ENCODE results near the gene KLF12.

KLF12 gene

DNA sequence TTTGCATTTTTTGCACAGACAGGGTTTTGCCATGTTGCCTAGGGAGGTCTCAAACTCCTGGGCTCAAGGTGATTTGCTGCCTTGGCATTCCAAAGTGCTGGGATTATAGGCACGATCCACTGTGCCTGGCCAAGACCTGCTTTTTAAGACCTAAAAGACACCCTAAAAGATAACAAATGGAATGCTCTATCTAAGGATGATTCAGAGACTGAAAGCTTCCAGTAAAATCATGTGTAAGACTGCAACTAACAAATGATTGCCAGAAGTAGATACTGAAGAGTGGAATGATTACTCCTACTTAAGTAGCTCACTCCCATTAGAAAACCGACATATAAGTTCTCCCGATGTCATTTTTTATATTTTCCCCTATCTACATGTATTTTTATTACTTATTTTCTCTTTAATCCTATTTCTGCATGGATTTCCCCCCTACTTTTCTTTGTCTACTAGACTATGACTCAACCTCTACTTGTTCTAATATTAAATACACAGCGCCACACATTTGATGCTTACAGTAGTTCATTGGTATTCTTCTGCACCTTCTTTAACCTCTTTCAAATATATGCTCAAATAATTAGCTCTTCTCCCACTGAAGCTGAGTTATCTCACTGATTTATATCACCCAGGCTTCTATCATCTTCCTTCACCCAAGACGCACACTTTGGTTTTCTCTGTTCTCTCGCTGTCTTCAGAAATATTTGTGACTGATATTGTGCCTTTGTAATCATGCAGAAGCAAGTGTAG, 32.2 kb upstream of the KLF12 start:
- no peak overlapping the region for H3K4me3 ChIP-seq (ENCODE audit: low read length, poor library complexity, severe bottlenecking)
- H3F3A ChIP-seq (ENCODE audit: low read depth), result no peaks in the 10 kb centered on the region
- no peak overlapping the region for H3K4me2 ChIP-seq (ENCODE audit: low read depth, low read length, poor library complexity, severe bottlenecking)
- no peak overlapping the region for H2AFZ ChIP-seq (ENCODE audit: low read length)
- no peaks in the 10 kb centered on the region for H3K79me2 ChIP-seq (ENCODE audit: insufficient read depth, low read length)
- H3K9me3 ChIP-seq (ENCODE audit: insufficient read depth, low read depth, low read length), result no peaks in the 10 kb centered on the region
- TF ChIP-seq EZH2phosphoT487 (IDR thresholded peaks at IDR 0.05; ENCODE audit: borderline replicate concordance), result no peak
- TF ChIP-seq, protein P1, sequence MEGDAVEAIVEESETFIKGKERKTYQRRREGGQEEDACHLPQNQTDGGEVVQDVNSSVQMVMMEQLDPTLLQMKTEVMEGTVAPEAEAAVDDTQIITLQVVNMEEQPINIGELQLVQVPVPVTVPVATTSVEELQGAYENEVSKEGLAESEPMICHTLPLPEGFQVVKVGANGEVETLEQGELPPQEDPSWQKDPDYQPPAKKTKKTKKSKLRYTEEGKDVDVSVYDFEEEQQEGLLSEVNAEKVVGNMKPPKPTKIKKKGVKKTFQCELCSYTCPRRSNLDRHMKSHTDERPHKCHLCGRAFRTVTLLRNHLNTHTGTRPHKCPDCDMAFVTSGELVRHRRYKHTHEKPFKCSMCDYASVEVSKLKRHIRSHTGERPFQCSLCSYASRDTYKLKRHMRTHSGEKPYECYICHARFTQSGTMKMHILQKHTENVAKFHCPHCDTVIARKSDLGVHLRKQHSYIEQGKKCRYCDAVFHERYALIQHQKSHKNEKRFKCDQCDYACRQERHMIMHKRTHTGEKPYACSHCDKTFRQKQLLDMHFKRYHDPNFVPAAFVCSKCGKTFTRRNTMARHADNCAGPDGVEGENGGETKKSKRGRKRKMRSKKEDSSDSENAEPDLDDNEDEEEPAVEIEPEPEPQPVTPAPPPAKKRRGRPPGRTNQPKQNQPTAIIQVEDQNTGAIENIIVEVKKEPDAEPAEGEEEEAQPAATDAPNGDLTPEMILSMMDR (conservative IDR thresholded peaks at IDR 0.05; ENCODE audit: low read length), result no peak
- no peaks in the 10 kb centered on the region for H3K27me3 ChIP-seq (ENCODE audit: insufficient read depth, low read length, poor library complexity, severe bottlenecking)
- no peaks in the 10 kb centered on the region for H4K20me1 ChIP-seq (ENCODE audit: insufficient read depth, low read length, poor library complexity, severe bottlenecking)
- no peaks in the 10 kb centered on the region for H3K36me3 ChIP-seq (ENCODE audit: insufficient read depth, low read length)
- no peaks in the 10 kb centered on the region for H3K9me2 ChIP-seq (replicated peaks; ENCODE audit: low read depth, low read length)
- no peaks in the 10 kb centered on the region for H3K4me1 ChIP-seq (ENCODE audit: insufficient read depth, low read length, poor library complexity, severe bottlenecking)
- no peak overlapping the region for H3K9ac ChIP-seq (ENCODE audit: low read depth, low read length, poor library complexity, severe bottlenecking)

DNA sequence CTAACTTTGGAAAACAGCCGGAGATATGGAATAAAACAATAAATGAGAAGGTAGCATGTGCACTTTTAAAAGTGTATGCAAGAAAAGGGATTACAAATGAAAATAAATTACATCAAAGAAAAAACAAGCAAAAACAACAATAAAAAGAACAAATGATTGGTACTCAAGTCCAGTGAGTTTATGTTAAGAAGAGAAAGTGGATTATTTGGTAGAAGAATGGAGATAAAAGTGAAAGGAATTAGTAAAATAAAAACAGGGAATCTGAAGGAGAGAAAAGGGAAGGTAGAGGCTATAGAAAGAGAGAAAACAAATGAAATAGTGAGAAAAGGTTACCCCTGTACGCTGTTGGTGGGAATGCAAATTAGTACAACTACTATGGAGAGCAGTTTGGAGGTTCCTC, 28.6 kb upstream of the KLF12 start:
- no peaks in the 10 kb centered on the region for H3K36me3 ChIP-seq (ENCODE audit: insufficient read depth, low read length)
- no peaks in the 10 kb centered on the region for H3K4me1 ChIP-seq (ENCODE audit: insufficient read depth, low read length, poor library complexity, severe bottlenecking)
- no peak overlapping the region for H2AFZ ChIP-seq (ENCODE audit: low read length)
- no peaks in the 10 kb centered on the region for H3F3A ChIP-seq (ENCODE audit: low read depth)
- H4K20me1 ChIP-seq (ENCODE audit: insufficient read depth, low read length, poor library complexity, severe bottlenecking), result no peaks in the 10 kb centered on the region
- H3K4me3 ChIP-seq (ENCODE audit: low read length, poor library complexity, severe bottlenecking), result no peak overlapping the region
- no peaks in the 10 kb centered on the region for H3K9me3 ChIP-seq (ENCODE audit: insufficient read depth, low read depth, low read length)
- no peak for TF ChIP-seq EZH2phosphoT487 (IDR thresholded peaks at IDR 0.05; ENCODE audit: borderline replicate concordance)
- TF ChIP-seq, protein P1 (conservative IDR thresholded peaks at IDR 0.05; ENCODE audit: low read length), result no peak
- no peak overlapping the region for H3K9ac ChIP-seq (ENCODE audit: low read depth, low read length, poor library complexity, severe bottlenecking)
- no peaks in the 10 kb centered on the region for H3K9me2 ChIP-seq (replicated peaks; ENCODE audit: low read depth, low read length)
- H3K27me3 ChIP-seq (ENCODE audit: insufficient read depth, low read length, poor library complexity, severe bottlenecking), result no peaks in the 10 kb centered on the region
- H3K79me2 ChIP-seq (ENCODE audit: insufficient read depth, low read length), result no peaks in the 10 kb centered on the region
- H3K4me2 ChIP-seq (ENCODE audit: low read depth, low read length, poor library complexity, severe bottlenecking), result no peak overlapping the region

DNA sequence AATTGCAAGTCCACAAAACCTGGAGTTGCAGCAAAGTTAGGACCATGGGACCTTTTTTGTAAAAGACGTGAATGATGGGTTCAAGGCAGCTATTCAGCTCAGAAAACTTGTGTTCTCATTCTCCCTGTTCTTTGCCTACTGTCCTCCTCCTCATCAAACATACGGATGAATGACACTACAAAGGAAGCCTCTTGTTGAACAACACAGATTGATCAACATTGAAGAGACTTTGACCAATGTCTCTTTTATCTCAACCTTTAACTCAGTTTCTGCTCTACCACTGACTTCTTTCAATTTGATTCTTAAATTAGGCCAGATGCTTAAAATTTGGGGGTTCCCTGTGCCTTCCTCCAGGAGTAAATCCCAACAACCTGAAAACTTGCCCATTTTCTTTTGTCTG, 27.9 kb upstream of the KLF12 start:
- Histone ChIP-seq H4K20me1 (ENCODE audit: insufficient read depth, low read length, poor library complexity, severe bottlenecking) (no peaks in the 10 kb centered on the region), H3K9me2 (replicated peaks; ENCODE audit: low read depth, low read length) (no peaks in the 10 kb centered on the region), H3K36me3 (ENCODE audit: insufficient read depth, low read length) (no peaks in the 10 kb centered on the region), H3K4me1 (ENCODE audit: insufficient read depth, low read length, poor library complexity, severe bottlenecking) (no peaks in the 10 kb centered on the region), H3F3A (ENCODE audit: low read depth) (no peaks in the 10 kb centered on the region), H3K27me3 (ENCODE audit: insufficient read depth, low read length, poor library complexity, severe bottlenecking) (no peaks in the 10 kb centered on the region), H3K9me3 (ENCODE audit: insufficient read depth, low read depth, low read length) (no peaks in the 10 kb centered on the region), H3K4me2 (ENCODE audit: low read depth, low read length, poor library complexity, severe bottlenecking) (no peak overlapping the region), H2AFZ (ENCODE audit: low read length) (no peak overlapping the region), H3K79me2 (ENCODE audit: insufficient read depth, low read length) (no peaks in the 10 kb centered on the region), H3K4me3 (ENCODE audit: low read length, poor library complexity, severe bottlenecking) (no peak overlapping the region), H3K9ac (ENCODE audit: low read depth, low read length, poor library complexity, severe bottlenecking) (no peak overlapping the region)
- TF ChIP-seq EZH2phosphoT487 (IDR thresholded peaks at IDR 0.05; ENCODE audit: borderline replicate concordance), result no peak
- TF ChIP-seq, protein P1 (conservative IDR thresholded peaks at IDR 0.05; ENCODE audit: low read length), result no peak
